Esophagus muscularis mucosa (tissue), 4 donors: ENCODE results near the gene CRACR2B. TPM values are rescaled to one million over a fixed set of nuclear protein-coding genes. Genes with fewer than 3 reads are reported as not detected.
A peak's percentile ranks its signal among the peaks of the same experiment; 100 is the strongest.

Experiments
- DNase-seq: peaks from one replicate; pipeline ENCODE4 v3.0.0-alpha.2; 2017; ENCODE audit errors: extremely low spot score
- H3K27ac ChIP-seq, 4 donors: fragments of 200-600 bp; sonication (generic); replicated peaks in 1 of 4; 1 replicate in 3 of 4; 2 replicates in 1 of 4; pipeline ENCODE4 v1.5.1; 2016 to 2019; ENCODE audit warnings: mild to moderate bottlenecking in 1 of 4
- H3K27me3 ChIP-seq, 4 donors: fragments of 200-600 bp; sonication (generic); one replicate each; pipeline versions ENCODE4 v1.5.1 to v1.6.0; 2016 to 2019
- H3K36me3 ChIP-seq, 4 donors: fragments of 200-600 bp; sonication (generic); one replicate each; pipeline ENCODE4 v1.5.1; 2016 to 2019
- H3K4me1 ChIP-seq, 4 donors: fragments of 200-600 bp; sonication (generic); one replicate each; pipeline ENCODE4 v1.5.1; 2016 to 2019
- H3K4me3 ChIP-seq, 4 donors: fragments of 200-600 bp; sonication (generic); 1 replicate in 2 of 4; 2 replicates in 2 of 4; pipeline ENCODE4 v1.5.1; 2016 to 2019; ENCODE audit warnings: mild to moderate bottlenecking in 4 of 4, moderate library complexity in 1 of 4
- H3K9me3 ChIP-seq, 4 donors: fragments of 200-600 bp; sonication (generic); 1 replicate in 3 of 4; 2 replicates in 1 of 4; pipeline ENCODE4 v1.5.1; 2016 to 2019
- EP300 ChIP-seq: sonication (generic); formaldehyde crosslinking; IDR thresholded peaks from one replicate; pipeline ENCODE4 v1.6.1; 2017; ENCODE audit warnings: antibody characterized with exemption
- POLR2A ChIP-seq: fragments of 450-650 bp; IDR thresholded peaks from one replicate; pipeline ENCODE4 v1.6.1; 2017; ENCODE audit warnings: antibody characterized with exemption, moderate library complexity, mild to moderate bottlenecking, low read depth
- POLR2AphosphoS5 ChIP-seq, 2 donors: sonication (generic); formaldehyde crosslinking; IDR thresholded peaks; one replicate each; pipeline ENCODE4 v1.6.1; 2017; ENCODE audit warnings: antibody characterized with exemption in 2 of 2
- WGBS: methylation state at CpG from one replicate; pipeline ENCODE4 v1.1.5; 2018; 5-methylcytosine and 5-hydroxymethylcytosine counted together
- intact Hi-C: fragments of 100-400 bp; cut with DNase I; formaldehyde crosslinking; loops from one replicate; pipeline ENCODE4 v1.15.1; 2023
- total RNA-seq, 4 donors: library from RNA; depleted of rRNA; stranded (reverse); fragments of >200 nt; gene quantifications; one replicate each; pipeline versions ENCODE4 v1.1.0 to v1.2.1, GENCODE V29; 2016
- TF ChIP-seq, protein P1 (sequence below), 3 experiments: fragments of 200-600 bp in 2 of 3; fragments of 450-650 bp in 1 of 3; sonication (generic) in 2 of 3; IDR thresholded peaks; one replicate each; pipeline ENCODE4 v1.5.1; 2017 to 2019; ENCODE audit warnings: antibody characterized with exemption in 3 of 3, mild to moderate bottlenecking in 2 of 3, moderate library complexity in 1 of 3

CRACR2B gene
- total RNA-seq, 4 donors from 2014 or later, result 5.3 to 8.4 (median 7.0) TPM

DNA sequence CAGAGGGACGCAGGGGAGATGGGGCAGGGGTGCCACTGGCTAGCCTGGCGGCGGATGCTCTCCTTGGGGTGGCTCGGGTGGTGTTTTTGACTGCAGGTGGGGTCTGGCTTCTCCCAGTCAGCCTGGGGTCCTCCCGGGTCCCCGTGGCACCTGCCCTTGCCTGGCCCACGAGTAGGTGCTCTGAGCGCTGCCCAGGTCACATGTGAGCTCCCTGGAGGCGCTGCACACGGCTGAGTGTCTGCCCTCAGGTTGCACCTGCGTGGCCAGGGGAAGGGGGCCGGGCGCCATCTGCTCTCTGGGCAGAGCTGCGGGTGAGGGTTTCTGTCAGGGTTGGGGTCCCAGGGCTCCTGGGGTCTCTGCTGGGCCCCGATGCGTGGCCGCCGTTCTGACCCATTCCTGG, 20.2 kb downstream of the CRACR2B start:
- Histone ChIP-seq H3K27me3 (peaks cover 0 to 17% (median 5%) of the 10 kb centered on the region in 4 donors), H3K4me3 (no peak overlapping the region), H3K4me1 (peaks cover 54 to 98% (median 87%) of the 10 kb centered on the region in 4 donors), H3K27ac (no peak overlapping the region), H3K36me3 (peaks cover 0 to 30% (median 13%) of the 10 kb centered on the region in 4 donors), H3K9me3 (no peaks in the 10 kb centered on the region)
- TF ChIP-seq EP300 (no peak), POLR2A (no peak), POLR2AphosphoS5 (IDR thresholded peaks at IDR 0.05) (no peak)
- TF ChIP-seq, protein P1, sequence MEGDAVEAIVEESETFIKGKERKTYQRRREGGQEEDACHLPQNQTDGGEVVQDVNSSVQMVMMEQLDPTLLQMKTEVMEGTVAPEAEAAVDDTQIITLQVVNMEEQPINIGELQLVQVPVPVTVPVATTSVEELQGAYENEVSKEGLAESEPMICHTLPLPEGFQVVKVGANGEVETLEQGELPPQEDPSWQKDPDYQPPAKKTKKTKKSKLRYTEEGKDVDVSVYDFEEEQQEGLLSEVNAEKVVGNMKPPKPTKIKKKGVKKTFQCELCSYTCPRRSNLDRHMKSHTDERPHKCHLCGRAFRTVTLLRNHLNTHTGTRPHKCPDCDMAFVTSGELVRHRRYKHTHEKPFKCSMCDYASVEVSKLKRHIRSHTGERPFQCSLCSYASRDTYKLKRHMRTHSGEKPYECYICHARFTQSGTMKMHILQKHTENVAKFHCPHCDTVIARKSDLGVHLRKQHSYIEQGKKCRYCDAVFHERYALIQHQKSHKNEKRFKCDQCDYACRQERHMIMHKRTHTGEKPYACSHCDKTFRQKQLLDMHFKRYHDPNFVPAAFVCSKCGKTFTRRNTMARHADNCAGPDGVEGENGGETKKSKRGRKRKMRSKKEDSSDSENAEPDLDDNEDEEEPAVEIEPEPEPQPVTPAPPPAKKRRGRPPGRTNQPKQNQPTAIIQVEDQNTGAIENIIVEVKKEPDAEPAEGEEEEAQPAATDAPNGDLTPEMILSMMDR (IDR thresholded peaks at IDR 0.05), result no peak
- no peak for DNase-seq
- 95% methylated on average over 4 of the region's 18 CpGs for WGBS
- intact Hi-C loops, result loop anchor here (2.0 kb wide), 1 partner anchor 203 kb away; no protein-coding TSS in a partner anchor

DNA sequence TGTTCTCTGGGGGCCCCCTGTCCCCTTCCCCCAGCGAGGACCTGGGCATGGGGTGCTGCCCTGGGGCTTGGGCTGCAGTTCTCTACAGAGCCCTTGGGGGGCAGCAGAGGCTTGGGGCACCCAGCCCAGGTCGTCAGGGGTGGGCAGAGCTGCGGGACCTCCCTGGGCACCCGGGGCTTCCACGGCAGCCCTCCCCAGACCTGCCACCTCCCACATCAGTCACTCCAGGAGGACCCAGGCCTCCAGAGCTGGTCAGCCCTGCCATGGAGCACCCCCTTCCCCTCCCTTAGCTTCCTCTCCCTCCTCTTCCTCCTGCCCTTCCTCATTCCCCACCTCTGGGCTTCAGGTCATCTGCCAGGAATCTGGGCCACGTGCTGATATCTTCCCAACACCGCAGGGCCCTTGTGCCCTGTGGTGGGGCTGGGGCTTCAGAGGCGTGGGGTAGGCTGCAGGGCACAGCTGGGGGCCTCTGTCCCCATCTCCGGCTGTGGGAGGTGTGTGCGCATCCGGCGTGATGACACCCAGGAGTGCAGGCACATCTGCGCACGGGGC, 20.7 kb downstream of the CRACR2B start:
- no peak overlapping the region for H3K27ac ChIP-seq

DNA sequence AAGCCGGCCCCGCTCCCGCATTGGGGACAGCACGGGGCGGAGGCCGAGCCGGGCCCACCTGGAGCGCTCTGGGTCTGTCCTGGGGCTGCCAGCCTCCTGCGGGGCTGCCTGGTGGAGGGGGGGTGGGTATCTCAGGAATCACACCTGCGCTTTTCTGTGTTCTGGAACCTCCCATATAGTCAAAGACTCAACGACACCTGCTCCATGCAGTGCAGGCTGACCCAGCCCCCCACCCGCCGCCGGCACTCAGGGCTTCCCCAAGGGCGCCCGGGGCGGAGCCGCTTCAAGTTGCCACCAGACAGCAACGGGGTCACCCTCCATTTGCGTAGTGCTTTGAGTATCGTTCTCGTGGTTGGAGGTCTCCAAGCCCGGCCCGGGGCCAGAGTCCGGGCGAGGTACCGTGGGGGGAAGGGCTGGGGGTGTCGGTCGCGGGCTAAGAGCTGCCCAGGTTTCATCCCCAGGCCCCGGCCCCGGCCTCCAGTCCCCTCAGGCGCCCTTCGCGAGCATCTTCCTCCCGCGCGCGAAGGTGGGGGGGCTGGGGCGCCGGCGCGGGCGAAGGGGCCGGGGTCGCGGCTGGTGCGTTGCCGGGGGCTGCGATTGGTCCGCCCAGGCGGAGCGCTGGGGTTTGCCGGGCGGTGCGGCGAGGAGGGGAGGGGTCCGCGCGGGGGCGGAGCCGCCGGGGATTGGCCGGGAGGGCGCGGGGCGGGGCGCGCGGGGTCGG, 21.5 kb downstream of the CRACR2B start:
- H3K4me3 ChIP-seq, result peak overlapping the region; percentile 49 to 58 (median 54)
- H3K27ac ChIP-seq, result peak overlapping the region in 1 of 4 donors; percentile 39
- TF ChIP-seq EP300, result no peak
- TF ChIP-seq, protein P1 (IDR thresholded peaks at IDR 0.05), result no peak
- TF ChIP-seq POLR2A, result no peak
- TF ChIP-seq POLR2AphosphoS5 (IDR thresholded peaks at IDR 0.05), result no peak
- no peak for DNase-seq
- no peaks in the 10 kb centered on the region for H3K9me3 ChIP-seq
- WGBS, result 4% methylated on average over 5 of the region's 71 CpGs
- H3K4me1 ChIP-seq, result peaks cover 55 to 95% (median 85%) of the 10 kb centered on the region in 4 donors
- H3K27me3 ChIP-seq, result peaks cover 0 to 17% (median 5%) of the 10 kb centered on the region in 4 donors
- intact Hi-C loops, result loop anchor here (2.0 kb wide), 1 partner anchor 202 kb away; no protein-coding TSS in a partner anchor
- H3K36me3 ChIP-seq, result peaks cover 0 to 39% (median 18%) of the 10 kb centered on the region in 4 donors

More for the DNA sequence above, 20.7 kb downstream of the CRACR2B start:
- Histone ChIP-seq H3K4me1 (peaks cover 58 to 98% (median 90%) of the 10 kb centered on the region in 4 donors), H3K36me3 (peaks cover 0 to 31% (median 13%) of the 10 kb centered on the region in 4 donors), H3K9me3 (no peaks in the 10 kb centered on the region), H3K4me3 (peak overlapping the region; percentile 9 to 56 (median 50)), H3K27me3 (peaks cover 0 to 17% (median 5%) of the 10 kb centered on the region in 4 donors)
- DNase-seq, result no peak
- 32% methylated on average over 10 of the region's 14 CpGs for WGBS
- TF ChIP-seq POLR2A, result no peak
- TF ChIP-seq, protein P1 (IDR thresholded peaks at IDR 0.05), result peak in 2 of 3 experiments; percentile 78 to 85
- no peak for TF ChIP-seq EP300
- intact Hi-C loops, result loop anchor here (2.0 kb wide), 1 partner anchor 202 kb away; no protein-coding TSS in a partner anchor

DNA sequence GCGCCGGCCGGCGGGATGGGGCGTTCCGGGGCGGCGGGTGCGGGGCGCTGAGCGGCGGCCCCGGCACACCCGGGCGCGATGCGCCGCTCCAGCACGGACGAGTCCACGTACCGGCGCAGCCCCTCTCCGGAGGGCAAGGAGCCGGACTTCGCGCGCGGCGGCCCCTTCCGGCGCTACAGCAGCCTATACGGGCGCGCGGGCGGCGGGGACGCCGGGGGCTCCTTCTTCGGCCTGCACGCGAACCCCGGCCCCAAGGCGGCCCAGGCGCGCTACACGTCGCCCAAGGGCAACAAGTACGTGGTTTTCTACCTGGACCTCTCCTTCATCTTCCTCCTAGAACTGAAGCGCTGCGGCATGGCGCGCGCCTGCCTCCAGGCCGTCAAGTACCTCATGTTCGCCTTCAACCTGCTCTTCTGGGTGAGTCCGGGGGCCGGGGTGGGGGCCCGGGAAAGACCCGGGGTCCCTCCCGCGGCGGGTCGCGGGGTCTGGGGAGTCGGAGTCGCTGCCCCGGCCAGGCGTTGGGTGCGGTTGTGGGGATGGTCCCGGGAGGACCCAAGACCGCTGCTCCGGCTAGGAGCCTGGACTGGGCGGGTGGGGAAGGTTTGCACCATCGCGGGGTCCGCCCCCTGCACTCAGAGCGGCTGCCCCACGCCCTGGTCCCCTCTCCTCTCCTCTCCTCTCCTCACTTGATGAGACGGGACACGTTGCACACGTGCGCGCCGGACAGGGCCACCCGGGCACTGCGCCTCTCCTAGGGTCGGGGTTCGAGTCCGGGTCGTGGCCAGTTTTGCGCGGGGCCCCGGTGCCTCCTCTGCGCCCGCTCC, 22.4 kb downstream of the CRACR2B start:
- intact Hi-C loops, result loop anchor here (2.0 kb wide), 1 partner anchor 201 kb away; no protein-coding TSS in a partner anchor
- Histone ChIP-seq H3K27ac (peak overlapping the region in 2 of 4 donors; percentile 36 to 43), H3K9me3 (no peaks in the 10 kb centered on the region), H3K36me3 (peaks cover 0 to 45% (median 22%) of the 10 kb centered on the region in 4 donors), H3K27me3 (peaks cover 0 to 17% (median 5%) of the 10 kb centered on the region in 4 donors), H3K4me3 (peak overlapping the region; percentile 49 to 58 (median 54)), H3K4me1 (peaks cover 52 to 95% (median 80%) of the 10 kb centered on the region in 4 donors)
- TF ChIP-seq, protein P1 (IDR thresholded peaks at IDR 0.05), result no peak
- no peak for TF ChIP-seq POLR2AphosphoS5 (IDR thresholded peaks at IDR 0.05)
- TF ChIP-seq EP300, result no peak
- no peak for TF ChIP-seq POLR2A
- WGBS, result 39% methylated on average over 60 of the region's 97 CpGs
- no peak for DNase-seq
